Sigmoid colon (tissue), 4 donors: ENCODE data around the gene BORCS5.

Experiments used
- EP300 ChIP-seq, 4 donors: sonication (generic); formaldehyde crosslinking; IDR thresholded peaks; one replicate each; pipeline ENCODE4 v1.6.1; 2017; ENCODE audit warnings: antibody characterized with exemption in 4 of 4
- TF ChIP-seq, protein P1 (sequence below), 4 experiments: fragments of 450-650 bp in 3 of 4; fragments of 200-600 bp in 1 of 4; IDR thresholded peaks; one replicate each; pipeline ENCODE4 v1.5.1; 2016 to 2019; ENCODE audit warnings: antibody characterized with exemption in 4 of 4, mild to moderate bottlenecking in 3 of 4, moderate library complexity in 2 of 4

DNA sequence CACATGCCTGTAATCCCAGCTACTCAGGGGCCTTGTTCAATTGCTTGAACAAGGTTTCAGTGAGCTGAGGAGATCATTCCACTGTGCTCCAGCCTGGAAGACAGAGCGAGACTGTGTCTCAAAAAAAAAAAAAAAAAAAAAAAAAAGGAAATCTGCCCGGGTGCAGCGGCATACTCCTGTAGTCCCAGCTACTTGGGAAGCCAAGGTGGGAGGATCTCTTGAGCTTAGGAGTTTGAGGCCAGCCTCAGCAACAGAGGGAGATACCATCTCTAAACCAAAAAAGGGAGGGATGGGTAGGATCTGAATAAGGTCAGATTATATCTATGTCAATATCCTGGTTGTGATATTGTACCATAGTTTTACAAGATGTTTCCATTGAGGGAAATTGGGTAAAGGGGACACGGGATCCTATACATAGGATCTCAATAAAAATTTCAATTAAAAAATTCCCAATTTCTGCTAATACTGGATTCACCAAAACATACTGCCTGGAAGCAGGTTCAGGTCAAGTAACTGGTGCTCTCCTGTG, 76.4 kb downstream of the BORCS5 start:
- TF ChIP-seq, protein P1, sequence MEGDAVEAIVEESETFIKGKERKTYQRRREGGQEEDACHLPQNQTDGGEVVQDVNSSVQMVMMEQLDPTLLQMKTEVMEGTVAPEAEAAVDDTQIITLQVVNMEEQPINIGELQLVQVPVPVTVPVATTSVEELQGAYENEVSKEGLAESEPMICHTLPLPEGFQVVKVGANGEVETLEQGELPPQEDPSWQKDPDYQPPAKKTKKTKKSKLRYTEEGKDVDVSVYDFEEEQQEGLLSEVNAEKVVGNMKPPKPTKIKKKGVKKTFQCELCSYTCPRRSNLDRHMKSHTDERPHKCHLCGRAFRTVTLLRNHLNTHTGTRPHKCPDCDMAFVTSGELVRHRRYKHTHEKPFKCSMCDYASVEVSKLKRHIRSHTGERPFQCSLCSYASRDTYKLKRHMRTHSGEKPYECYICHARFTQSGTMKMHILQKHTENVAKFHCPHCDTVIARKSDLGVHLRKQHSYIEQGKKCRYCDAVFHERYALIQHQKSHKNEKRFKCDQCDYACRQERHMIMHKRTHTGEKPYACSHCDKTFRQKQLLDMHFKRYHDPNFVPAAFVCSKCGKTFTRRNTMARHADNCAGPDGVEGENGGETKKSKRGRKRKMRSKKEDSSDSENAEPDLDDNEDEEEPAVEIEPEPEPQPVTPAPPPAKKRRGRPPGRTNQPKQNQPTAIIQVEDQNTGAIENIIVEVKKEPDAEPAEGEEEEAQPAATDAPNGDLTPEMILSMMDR (IDR thresholded peaks at IDR 0.05): no peak
- TF ChIP-seq EP300 (IDR thresholded peaks at IDR 0.05): no peak
